ENCODE data around the gene TPCN2. TPM values are rescaled to one million over a fixed set of nuclear protein-coding genes. Genes with fewer than 3 reads are reported as not detected.

Gene TPCN2
- total RNA-seq, 3 donors from 2014 or later (not counting 1 experiment from before 2014, with no cell fraction given), result 14.9 to 18.3 (median 18.2) TPM

DNA sequence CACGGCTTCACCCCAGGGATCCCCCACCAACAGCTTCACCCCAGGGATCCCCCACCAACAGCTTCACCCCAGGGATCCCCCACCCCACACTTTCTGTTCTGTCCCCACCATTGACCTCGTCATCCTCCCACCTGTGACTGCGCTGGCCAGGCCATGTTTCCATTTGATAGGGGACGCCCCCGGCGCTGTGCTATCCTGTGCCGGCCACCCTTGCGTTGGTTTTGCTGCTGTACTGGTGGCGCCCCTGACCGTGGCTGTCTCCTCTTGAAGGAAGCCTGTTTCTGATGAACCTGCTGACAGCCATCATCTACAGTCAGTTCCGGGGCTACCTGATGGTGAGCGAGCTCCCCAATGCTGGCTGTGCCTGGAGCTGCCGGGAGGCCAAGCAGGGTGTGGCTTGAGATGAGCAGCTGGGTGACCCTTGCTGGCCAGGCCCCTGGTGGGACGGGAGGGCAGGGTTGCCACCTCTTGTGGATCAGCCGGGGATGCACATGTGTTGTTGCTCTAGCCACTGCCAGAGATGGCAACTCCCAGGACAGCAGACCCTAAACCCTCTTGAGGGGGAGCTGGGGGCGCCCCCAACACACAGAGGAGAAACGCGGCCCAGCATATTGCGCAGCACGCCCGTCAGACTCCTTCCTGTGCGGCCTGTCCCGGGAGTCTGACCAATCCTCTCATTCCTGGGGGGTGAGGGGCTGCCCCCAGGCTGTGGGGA lies 22.5 kb downstream of the TPCN2 start:
- H3K4me3 ChIP-seq (ENCODE audit: low read length), result no peak overlapping the region
- ATAC-seq (no peak), DNase-seq (no peak)
- H3K36me3 ChIP-seq (ENCODE audit: control insufficient read depth, insufficient read depth, low read length), result peaks cover 11% of the 10 kb centered on the region
- H3K4me1 ChIP-seq (ENCODE audit: control insufficient read depth, insufficient read depth, low read length), result no peaks in the 10 kb centered on the region
- Mint-ChIP-seq H3K27ac (no peak overlapping the region), H3K27me3 (ENCODE audit: low read depth in 2 of 2) (no peaks in the 10 kb centered on the region), H3K9me3 (no peaks in the 10 kb centered on the region), H3K4me1 (peaks cover 8 to 19% of the 10 kb centered on the region in 2 donors), H3K4me3 (no peak overlapping the region), H3K36me3 (no peaks in the 10 kb centered on the region)
- WGBS (ENCODE audit: insufficient coverage), result 94% methylated on average over 23 of the region's 23 CpGs
- H3K9me3 ChIP-seq (ENCODE audit: control insufficient read depth, insufficient read depth, low read length), result no peaks in the 10 kb centered on the region
- TF ChIP-seq, protein P1, sequence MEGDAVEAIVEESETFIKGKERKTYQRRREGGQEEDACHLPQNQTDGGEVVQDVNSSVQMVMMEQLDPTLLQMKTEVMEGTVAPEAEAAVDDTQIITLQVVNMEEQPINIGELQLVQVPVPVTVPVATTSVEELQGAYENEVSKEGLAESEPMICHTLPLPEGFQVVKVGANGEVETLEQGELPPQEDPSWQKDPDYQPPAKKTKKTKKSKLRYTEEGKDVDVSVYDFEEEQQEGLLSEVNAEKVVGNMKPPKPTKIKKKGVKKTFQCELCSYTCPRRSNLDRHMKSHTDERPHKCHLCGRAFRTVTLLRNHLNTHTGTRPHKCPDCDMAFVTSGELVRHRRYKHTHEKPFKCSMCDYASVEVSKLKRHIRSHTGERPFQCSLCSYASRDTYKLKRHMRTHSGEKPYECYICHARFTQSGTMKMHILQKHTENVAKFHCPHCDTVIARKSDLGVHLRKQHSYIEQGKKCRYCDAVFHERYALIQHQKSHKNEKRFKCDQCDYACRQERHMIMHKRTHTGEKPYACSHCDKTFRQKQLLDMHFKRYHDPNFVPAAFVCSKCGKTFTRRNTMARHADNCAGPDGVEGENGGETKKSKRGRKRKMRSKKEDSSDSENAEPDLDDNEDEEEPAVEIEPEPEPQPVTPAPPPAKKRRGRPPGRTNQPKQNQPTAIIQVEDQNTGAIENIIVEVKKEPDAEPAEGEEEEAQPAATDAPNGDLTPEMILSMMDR (IDR thresholded peaks at IDR 0.05), result no peak
- intact Hi-C loops (cut with micrococcal nuclease), result no loop called here
- no peaks in the 10 kb centered on the region for H3K27me3 ChIP-seq (ENCODE audit: control insufficient read depth, insufficient read depth, low read length)
- no peak overlapping the region for H3K27ac ChIP-seq (ENCODE audit: low read length)

- Histone ChIP-seq H3K36me3 (ENCODE audit: control insufficient read depth, insufficient read depth, low read length) (peaks cover 11% of the 10 kb centered on the region), H3K4me3 (ENCODE audit: low read length) (no peak overlapping the region), H3K27me3 (ENCODE audit: control insufficient read depth, insufficient read depth, low read length) (no peaks in the 10 kb centered on the region), H3K27ac (ENCODE audit: low read length) (no peak overlapping the region), H3K9me3 (ENCODE audit: control insufficient read depth, insufficient read depth, low read length) (no peaks in the 10 kb centered on the region), H3K4me1 (ENCODE audit: control insufficient read depth, insufficient read depth, low read length) (no peaks in the 10 kb centered on the region)
- H3K4me3 Mint-ChIP-seq, result no peak overlapping the region
- DNase-seq (no peak), ATAC-seq (no peak)
- peaks cover 8 to 19% of the 10 kb centered on the region in 2 donors for H3K4me1 Mint-ChIP-seq
- no peaks in the 10 kb centered on the region for H3K27me3 Mint-ChIP-seq (ENCODE audit: low read depth in 2 of 2)
- H3K27ac Mint-ChIP-seq, result no peak overlapping the region
- no peaks in the 10 kb centered on the region for H3K9me3 Mint-ChIP-seq
- H3K36me3 Mint-ChIP-seq, result no peaks in the 10 kb centered on the region
- TF ChIP-seq, protein P1 (IDR thresholded peaks at IDR 0.05), result no peak
- WGBS (ENCODE audit: insufficient coverage), result 95% methylated on average over 13 of the region's 13 CpGs
- intact Hi-C loops (cut with micrococcal nuclease), result no loop called here
These were observed 23.2 kb downstream of the TPCN2 start for GRCh38 chr11:69071956-69072355.

GRCh38 chr11:69073469-69073868 lies 24.7 kb downstream of the TPCN2 start:
- TF ChIP-seq, protein P1 (IDR thresholded peaks at IDR 0.05), result no peak
- Histone ChIP-seq H3K36me3 (ENCODE audit: control insufficient read depth, insufficient read depth, low read length) (peaks cover 14% of the 10 kb centered on the region), H3K4me1 (ENCODE audit: control insufficient read depth, insufficient read depth, low read length) (no peaks in the 10 kb centered on the region), H3K4me3 (ENCODE audit: low read length) (no peak overlapping the region), H3K27me3 (ENCODE audit: control insufficient read depth, insufficient read depth, low read length) (no peaks in the 10 kb centered on the region), H3K27ac (ENCODE audit: low read length) (no peak overlapping the region), H3K9me3 (ENCODE audit: control insufficient read depth, insufficient read depth, low read length) (no peaks in the 10 kb centered on the region)
- H3K27ac Mint-ChIP-seq, result peak overlapping the region in 1 of 2 donors; percentile 68
- ATAC-seq (no peak), DNase-seq (no peak)
- intact Hi-C loops (cut with micrococcal nuclease), result no loop called here
- no peaks in the 10 kb centered on the region for H3K27me3 Mint-ChIP-seq (ENCODE audit: low read depth in 2 of 2)
- H3K4me1 Mint-ChIP-seq, result peaks cover 8 to 19% of the 10 kb centered on the region in 2 donors
- 89% methylated on average over 8 of the region's 8 CpGs for WGBS (ENCODE audit: insufficient coverage)
- no peaks in the 10 kb centered on the region for H3K36me3 Mint-ChIP-seq
- no peak overlapping the region for H3K4me3 Mint-ChIP-seq
- no peaks in the 10 kb centered on the region for H3K9me3 Mint-ChIP-seq

All from natural killer cell (primary cell).